Loucy (cell line): ENCODE results near the gene BCAS3.

ENCODE experiments used
- CTCF ChIP-seq: fragments of 200-600 bp; sonication (generic); conservative IDR thresholded peaks from 2 replicates; pipeline ENCODE4 v1.5.1; 2014; ENCODE audit warnings: mild to moderate bottlenecking, antibody characterized with exemption, low read length
- EZH2phosphoT487 ChIP-seq: fragments of 200-600 bp; IDR thresholded peaks from 2 replicates; pipeline ENCODE4 v1.6.1; 2018; ENCODE audit warnings: antibody characterized with exemption, mild to moderate bottlenecking, moderate library complexity, borderline replicate concordance

GRCh38 chr17:60645918-60646523, 31.6 kb upstream of the BCAS3 start:
- TF ChIP-seq CTCF (no peak), EZH2phosphoT487 (no peak)
